ENCODE data around the gene CHPT1. TPM values are rescaled to one million over a fixed set of nuclear protein-coding genes. Genes with fewer than 3 reads are reported as not detected.

The CHPT1 gene
- total and polyA plus RNA-seq, 2 of the 13 experiments (the other 11 are each of a cell fraction or from before 2014, with no cell fraction given), result 117 to 178 TPM

DNA sequence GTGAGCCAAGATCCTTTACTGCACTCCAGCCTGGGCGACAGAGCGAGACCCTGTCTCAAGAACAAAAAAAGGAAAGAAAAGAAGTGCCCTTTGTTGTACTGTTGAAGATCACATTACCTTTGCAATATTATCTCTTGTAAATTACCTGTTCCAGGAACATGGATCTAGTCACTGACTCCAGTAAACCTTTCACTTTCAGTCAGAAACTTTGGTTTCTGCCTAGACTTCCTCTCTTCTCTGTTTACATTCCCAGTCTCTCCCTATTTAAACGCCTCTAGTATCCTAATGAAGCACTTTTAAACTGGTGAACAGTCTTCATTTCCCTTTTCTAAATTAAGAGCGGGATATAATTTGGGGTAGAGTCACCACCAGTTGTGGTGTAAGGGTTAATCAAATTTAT is 12.8 kb downstream of the CHPT1 start:
- no TSS peak for BruUV-seq (replicated peaks)
- H3K9ac ChIP-seq (ENCODE audit: insufficient read depth, low read depth, low read length), result no peak overlapping the region
- no peak overlapping the region for H3K4me3 ChIP-seq (replicated peaks in 1 of 3; ENCODE audit: insufficient read depth in 1 of 3, low read depth in 2 of 3, low read length in 3 of 3)
- no peaks in the 10 kb centered on the region for H3K9me3 ChIP-seq (ENCODE audit: low read length)
- intact Hi-C loops (cut with micrococcal nuclease; ENCODE audit: unreplicated experiment) (loop anchor here (5.0 kb wide), 2 partner anchors 38 to 93 kb away; no protein-coding TSS in a partner anchor), in situ Hi-C loops (cut with HindIII; ENCODE audit: extremely low pct_ligation_motif_present, low pct_unique_long_range_greater_than_20kb) (no loop called here)
- DNase-seq (ENCODE audit: low spot score) (no peak), FAIRE-seq (no peak), ATAC-seq (no peak)
- H3K27ac ChIP-seq (ENCODE audit: extremely low read length, insufficient read depth, low read length), result peak overlapping the region; percentile 37
- 74% methylated on average over 4 of the region's 4 CpGs for WGBS (ENCODE audit: low lambda C conversion rate)
- H2AFZ ChIP-seq (ENCODE audit: low read length), result no peak overlapping the region
- H3K4me2 ChIP-seq (ENCODE audit: low read depth, low read length), result peak overlapping the region; percentile 41
- H3K79me2 ChIP-seq (ENCODE audit: insufficient read depth, low read length), result peaks cover 95% of the 10 kb centered on the region
- peaks cover 85% of the 10 kb centered on the region for H3K4me1 ChIP-seq (ENCODE audit: insufficient read depth, low read length)
- ChIA-PET CTCF (ENCODE audit: low intra/inter-chr PET ratio, low total read pairs) (no interaction called here), POLR2A (interaction anchor here (1.1 kb wide), 1 partner anchor 12 kb away, joined by 5 read pairs; no protein-coding TSS in a partner anchor)
- peaks cover 20% of the 10 kb centered on the region for H4K20me1 ChIP-seq (ENCODE audit: insufficient read depth, low read length)
- H3K36me3 ChIP-seq (replicated peaks in 1 of 2; ENCODE audit: control insufficient read depth in 1 of 2, insufficient read depth in 2 of 2, low read length in 2 of 2), result peaks cover 3 to 6% of the 10 kb centered on the region in 2 experiments; a peak in 4 of 5 replicates
- H3K27me3 ChIP-seq (ENCODE audit: control insufficient read depth in 1 of 2, insufficient read depth in 2 of 2, low read length in 2 of 2), result no peaks in the 10 kb centered on the region; a peak in 1 of 5 replicates
- no peak for TF ChIP-seq KLF16 (CRISPR knock-in tag; IDR thresholded peaks at IDR 0.05)
- TF ChIP-seq HMG20B (CRISPR knock-in tag; conservative IDR thresholded peaks at IDR 0.05), result no peak
- TF ChIP-seq, protein P1, sequence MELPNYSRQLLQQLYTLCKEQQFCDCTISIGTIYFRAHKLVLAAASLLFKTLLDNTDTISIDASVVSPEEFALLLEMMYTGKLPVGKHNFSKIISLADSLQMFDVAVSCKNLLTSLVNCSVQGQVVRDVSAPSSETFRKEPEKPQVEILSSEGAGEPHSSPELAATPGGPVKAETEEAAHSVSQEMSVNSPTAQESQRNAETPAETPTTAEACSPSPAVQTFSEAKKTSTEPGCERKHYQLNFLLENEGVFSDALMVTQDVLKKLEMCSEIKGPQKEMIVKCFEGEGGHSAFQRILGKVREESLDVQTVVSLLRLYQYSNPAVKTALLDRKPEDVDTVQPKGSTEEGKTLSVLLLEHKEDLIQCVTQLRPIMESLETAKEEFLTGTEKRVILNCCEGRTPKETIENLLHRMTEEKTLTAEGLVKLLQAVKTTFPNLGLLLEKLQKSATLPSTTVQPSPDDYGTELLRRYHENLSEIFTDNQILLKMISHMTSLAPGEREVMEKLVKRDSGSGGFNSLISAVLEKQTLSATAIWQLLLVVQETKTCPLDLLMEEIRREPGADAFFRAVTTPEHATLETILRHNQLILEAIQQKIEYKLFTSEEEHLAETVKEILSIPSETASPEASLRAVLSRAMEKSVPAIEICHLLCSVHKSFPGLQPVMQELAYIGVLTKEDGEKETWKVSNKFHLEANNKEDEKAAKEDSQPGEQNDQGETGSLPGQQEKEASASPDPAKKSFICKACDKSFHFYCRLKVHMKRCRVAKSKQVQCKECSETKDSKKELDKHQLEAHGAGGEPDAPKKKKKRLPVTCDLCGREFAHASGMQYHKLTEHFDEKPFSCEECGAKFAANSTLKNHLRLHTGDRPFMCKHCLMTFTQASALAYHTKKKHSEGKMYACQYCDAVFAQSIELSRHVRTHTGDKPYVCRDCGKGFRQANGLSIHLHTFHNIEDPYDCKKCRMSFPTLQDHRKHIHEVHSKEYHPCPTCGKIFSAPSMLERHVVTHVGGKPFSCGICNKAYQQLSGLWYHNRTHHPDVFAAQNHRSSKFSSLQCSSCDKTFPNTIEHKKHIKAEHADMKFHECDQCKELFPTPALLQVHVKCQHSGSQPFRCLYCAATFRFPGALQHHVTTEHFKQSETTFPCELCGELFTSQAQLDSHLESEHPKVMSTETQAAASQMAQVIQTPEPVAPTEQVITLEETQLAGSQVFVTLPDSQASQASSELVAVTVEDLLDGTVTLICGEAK (IDR thresholded peaks at IDR 0.05), result no peak
- TF ChIP-seq, protein P1 (CRISPR knock-in tag; IDR thresholded peaks at IDR 0.05), result no peak
- TF ChIP-seq ZXDC (CRISPR knock-in tag; IDR thresholded peaks at IDR 0.05), result no peak
- TF ChIP-seq SOX13 (IDR thresholded peaks at IDR 0.05), result no peak
- 0 out of 4 replicates have a peak, but pooled peaks of 1 of the 2 experiments have one; percentile 8 for TF ChIP-seq SOX13 (CRISPR knock-in tag; conservative IDR thresholded peaks at IDR 0.05 in 1 of 2, IDR thresholded peaks at IDR 0.05 in 1 of 2)
- no peak for TF ChIP-seq EED (CRISPR knock-in tag; IDR thresholded peaks at IDR 0.05)
- TF ChIP-seq GTF2F1 (IDR thresholded peaks at IDR 0.05; ENCODE audit: low read length), result no peak
- peak; percentile 47 for TF ChIP-seq FOXA3 (CRISPR knock-in tag; IDR thresholded peaks at IDR 0.05)
